ENCODE data around the gene SIRPA.

- TF ChIP-seq, protein P1, sequence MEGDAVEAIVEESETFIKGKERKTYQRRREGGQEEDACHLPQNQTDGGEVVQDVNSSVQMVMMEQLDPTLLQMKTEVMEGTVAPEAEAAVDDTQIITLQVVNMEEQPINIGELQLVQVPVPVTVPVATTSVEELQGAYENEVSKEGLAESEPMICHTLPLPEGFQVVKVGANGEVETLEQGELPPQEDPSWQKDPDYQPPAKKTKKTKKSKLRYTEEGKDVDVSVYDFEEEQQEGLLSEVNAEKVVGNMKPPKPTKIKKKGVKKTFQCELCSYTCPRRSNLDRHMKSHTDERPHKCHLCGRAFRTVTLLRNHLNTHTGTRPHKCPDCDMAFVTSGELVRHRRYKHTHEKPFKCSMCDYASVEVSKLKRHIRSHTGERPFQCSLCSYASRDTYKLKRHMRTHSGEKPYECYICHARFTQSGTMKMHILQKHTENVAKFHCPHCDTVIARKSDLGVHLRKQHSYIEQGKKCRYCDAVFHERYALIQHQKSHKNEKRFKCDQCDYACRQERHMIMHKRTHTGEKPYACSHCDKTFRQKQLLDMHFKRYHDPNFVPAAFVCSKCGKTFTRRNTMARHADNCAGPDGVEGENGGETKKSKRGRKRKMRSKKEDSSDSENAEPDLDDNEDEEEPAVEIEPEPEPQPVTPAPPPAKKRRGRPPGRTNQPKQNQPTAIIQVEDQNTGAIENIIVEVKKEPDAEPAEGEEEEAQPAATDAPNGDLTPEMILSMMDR (IDR thresholded peaks at IDR 0.05; ENCODE audit: poor library complexity): no peak
- TF ChIP-seq EZH2phosphoT487 (IDR thresholded peaks at IDR 0.05; ENCODE audit: low read depth, severe bottlenecking, unreplicated experiment): no peak
- no peak for TF ChIP-seq EZH2 (IDR thresholded peaks at IDR 0.05; ENCODE audit: borderline replicate concordance)
Measured at GRCh38 chr20:1861996-1862662, 33.1 kb upstream of the SIRPA start.
